DND-41 (cell line): ENCODE measurements around the gene NPAS2.

ENCODE experiments used
- ATAC-seq: fragments of 200-7000 bp; cut with Tn5 transposase; 3 replicates; pipeline ENCODE4 v1.9.1; 2021; ENCODE audit warnings: low read depth; ENCODE audit not compliant: insufficient read depth
- DNase-seq: peaks from one replicate; pipeline ENCODE4 v3.0.0-alpha.2; 2020
- H2AFZ ChIP-seq: 2 replicates; pipeline ENCODE4 v1.6.0; 2012; ENCODE audit warnings: low read depth, low read length
- H3K27ac ChIP-seq: 2 replicates; pipeline ENCODE4 v1.5.1; 2012; ENCODE audit warnings: low read length, inconsistent platforms
- H3K27me3 ChIP-seq: fragments of 200-600 bp; sonication (generic); 2 replicates; pipeline ENCODE4 v1.6.0; 2012; ENCODE audit warnings: low read length, mild to moderate bottlenecking, inconsistent platforms; ENCODE audit not compliant: insufficient read depth, poor library complexity
- H3K36me3 ChIP-seq: 2 replicates; pipeline ENCODE4 v1.5.1; 2012; ENCODE audit warnings: low read length, inconsistent platforms; ENCODE audit not compliant: insufficient read depth
- H3K4me1 ChIP-seq: 2 replicates; pipeline ENCODE4 v1.5.1; 2012; ENCODE audit warnings: mild to moderate bottlenecking, low read length; ENCODE audit not compliant: insufficient read depth
- H3K4me2 ChIP-seq: 2 replicates; pipeline ENCODE4 v1.6.0; 2012; ENCODE audit warnings: mild to moderate bottlenecking, moderate library complexity, low read length, inconsistent platforms; ENCODE audit not compliant: insufficient read depth
- H3K4me3 ChIP-seq, 2 experiments: fragments of 200-600 bp in 1 of 2; shearing (Covaris generic) in 1 of 2; 2 replicates each; pipeline ENCODE4 v1.5.1; 2012 to 2016; ENCODE audit warnings: inconsistent platforms in 2 of 2, low read length in 2 of 2, mild to moderate bottlenecking in 2 of 2, low read depth in 1 of 2, moderate library complexity in 1 of 2
- H3K79me2 ChIP-seq: 2 replicates; pipeline ENCODE4 v1.6.0; 2012; ENCODE audit warnings: low read length, inconsistent platforms; ENCODE audit not compliant: insufficient read depth
- H3K9ac ChIP-seq: 2 replicates; pipeline ENCODE4 v1.6.0; 2012; ENCODE audit warnings: low read depth, mild to moderate bottlenecking, inconsistent platforms, low read length, moderate library complexity
- H3K9me3 ChIP-seq: 2 replicates; pipeline ENCODE4 v1.5.1; 2012; ENCODE audit warnings: low read length, moderate library complexity, mild to moderate bottlenecking, inconsistent platforms; ENCODE audit not compliant: insufficient read depth, severe bottlenecking
- H4K20me1 ChIP-seq: 2 replicates; pipeline ENCODE4 v1.6.0; 2012; ENCODE audit warnings: low read length; ENCODE audit not compliant: insufficient read depth
- EZH2 ChIP-seq: IDR thresholded peaks from 3 replicates; pipeline ENCODE4 v1.6.1; 2012; ENCODE audit warnings: borderline replicate concordance, low read depth, mild to moderate bottlenecking, moderate library complexity, low read length, inconsistent platforms; ENCODE audit not compliant: severe bottlenecking
- TF ChIP-seq, protein P1 (sequence below): IDR thresholded peaks from 2 replicates; pipeline ENCODE4 v1.5.1; 2012; ENCODE audit warnings: borderline replicate concordance, low read length, moderate library complexity, mild to moderate bottlenecking; ENCODE audit not compliant: poor library complexity, severe bottlenecking; ENCODE audit errors: extremely low read depth

Gene NPAS2

DNA sequence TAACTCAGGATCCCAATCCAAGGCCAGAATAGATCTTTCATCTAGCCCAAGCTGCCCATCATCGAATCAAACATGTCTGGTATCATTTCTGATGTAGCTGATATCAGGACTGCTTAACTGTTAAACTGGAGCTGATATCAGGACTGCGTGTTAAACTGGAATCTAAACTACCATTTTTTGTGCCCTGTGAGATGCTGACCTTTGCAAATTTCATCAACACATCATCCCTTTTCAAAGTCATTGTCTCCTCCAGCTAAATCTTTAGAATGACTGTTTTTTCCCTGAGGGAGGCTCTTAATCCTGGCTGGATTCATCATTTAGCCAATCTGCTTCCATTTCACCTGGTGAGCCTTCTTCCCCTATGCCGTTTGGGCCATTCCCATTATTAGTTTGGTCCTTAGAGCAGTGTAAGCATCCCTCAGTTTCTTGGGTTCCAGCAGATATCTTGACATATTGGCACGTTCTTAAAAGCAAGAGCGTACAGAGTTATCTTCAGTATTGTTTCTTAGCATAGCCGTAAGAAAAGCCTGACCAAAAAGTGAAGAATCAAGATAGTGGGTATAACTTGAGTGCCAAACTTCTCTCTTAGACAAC, 194.4 kb downstream of the NPAS2 start:
- ATAC-seq (no peak), DNase-seq (no peak)
- no peak overlapping the region for H3K27ac ChIP-seq
- H3K4me3 ChIP-seq: no peak overlapping the region
- no peaks in the 10 kb centered on the region for H4K20me1 ChIP-seq
- H3K4me1 ChIP-seq: no peaks in the 10 kb centered on the region
- no peaks in the 10 kb centered on the region for H3K79me2 ChIP-seq
- peaks cover 34% of the 10 kb centered on the region for H3K36me3 ChIP-seq
- no peaks in the 10 kb centered on the region for H3K9me3 ChIP-seq
- no peak overlapping the region for H3K4me2 ChIP-seq
- H2AFZ ChIP-seq: no peak overlapping the region
- H3K9ac ChIP-seq: no peak overlapping the region
- TF ChIP-seq, protein P1, sequence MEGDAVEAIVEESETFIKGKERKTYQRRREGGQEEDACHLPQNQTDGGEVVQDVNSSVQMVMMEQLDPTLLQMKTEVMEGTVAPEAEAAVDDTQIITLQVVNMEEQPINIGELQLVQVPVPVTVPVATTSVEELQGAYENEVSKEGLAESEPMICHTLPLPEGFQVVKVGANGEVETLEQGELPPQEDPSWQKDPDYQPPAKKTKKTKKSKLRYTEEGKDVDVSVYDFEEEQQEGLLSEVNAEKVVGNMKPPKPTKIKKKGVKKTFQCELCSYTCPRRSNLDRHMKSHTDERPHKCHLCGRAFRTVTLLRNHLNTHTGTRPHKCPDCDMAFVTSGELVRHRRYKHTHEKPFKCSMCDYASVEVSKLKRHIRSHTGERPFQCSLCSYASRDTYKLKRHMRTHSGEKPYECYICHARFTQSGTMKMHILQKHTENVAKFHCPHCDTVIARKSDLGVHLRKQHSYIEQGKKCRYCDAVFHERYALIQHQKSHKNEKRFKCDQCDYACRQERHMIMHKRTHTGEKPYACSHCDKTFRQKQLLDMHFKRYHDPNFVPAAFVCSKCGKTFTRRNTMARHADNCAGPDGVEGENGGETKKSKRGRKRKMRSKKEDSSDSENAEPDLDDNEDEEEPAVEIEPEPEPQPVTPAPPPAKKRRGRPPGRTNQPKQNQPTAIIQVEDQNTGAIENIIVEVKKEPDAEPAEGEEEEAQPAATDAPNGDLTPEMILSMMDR: no peak
- no peak for TF ChIP-seq EZH2
- no peaks in the 10 kb centered on the region for H3K27me3 ChIP-seq

DNA sequence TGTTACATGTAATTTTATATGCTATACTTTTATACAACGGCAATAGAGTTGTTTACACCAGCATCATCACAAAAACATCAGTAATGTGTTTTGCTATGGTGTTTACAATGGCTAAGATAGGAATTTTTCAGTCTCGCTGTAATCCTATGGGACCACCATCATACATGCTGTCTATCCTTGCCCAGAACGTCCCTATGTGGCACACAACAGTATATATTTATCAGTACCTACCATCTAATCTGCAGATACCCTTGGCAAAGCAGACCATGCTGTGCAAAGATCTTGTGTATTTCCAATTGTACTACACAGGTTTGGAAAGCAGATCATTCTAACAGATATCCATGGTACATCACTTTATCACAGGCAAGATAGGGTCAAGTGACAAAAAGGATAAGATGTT, 197.4 kb downstream of the NPAS2 start:
- H3K9ac ChIP-seq: no peak overlapping the region
- DNase-seq (no peak), ATAC-seq (no peak)
- H3K4me1 ChIP-seq: no peaks in the 10 kb centered on the region
- no peaks in the 10 kb centered on the region for H3K9me3 ChIP-seq
- H3K4me2 ChIP-seq: no peak overlapping the region
- H4K20me1 ChIP-seq: no peaks in the 10 kb centered on the region
- H3K79me2 ChIP-seq: no peaks in the 10 kb centered on the region
- H3K27ac ChIP-seq: no peak overlapping the region
- no peak overlapping the region for H2AFZ ChIP-seq
- TF ChIP-seq EZH2: no peak
- TF ChIP-seq, protein P1: no peak
- no peaks in the 10 kb centered on the region for H3K27me3 ChIP-seq
- H3K4me3 ChIP-seq: no peak overlapping the region
- peaks cover 42% of the 10 kb centered on the region for H3K36me3 ChIP-seq

DNA sequence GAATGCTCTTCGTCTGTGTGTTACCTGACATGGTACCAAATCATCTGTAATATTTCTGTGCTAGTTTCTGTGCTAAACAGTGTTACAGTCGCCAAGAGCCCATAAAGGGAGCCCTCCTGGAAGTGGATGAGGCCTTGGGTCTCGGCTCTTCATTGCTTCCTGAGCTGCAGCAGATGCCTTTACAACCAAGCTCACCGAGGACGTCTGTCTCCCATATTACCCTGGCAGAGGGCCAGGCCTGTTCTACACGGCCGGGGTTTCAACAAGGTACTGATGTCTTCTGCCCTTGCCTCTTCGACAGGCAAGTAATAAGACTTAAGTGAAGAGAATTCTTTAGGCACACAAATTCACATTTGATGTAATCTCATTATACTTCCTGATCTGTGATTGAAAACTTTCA, 199.0 kb downstream of the NPAS2 start:
- ATAC-seq: no peak
- Histone ChIP-seq H3K4me1 (no peaks in the 10 kb centered on the region), H3K4me2 (no peak overlapping the region), H3K36me3 (peaks cover 42% of the 10 kb centered on the region), H3K9me3 (no peaks in the 10 kb centered on the region), H3K79me2 (no peaks in the 10 kb centered on the region), H3K9ac (no peak overlapping the region), H4K20me1 (no peaks in the 10 kb centered on the region), H2AFZ (no peak overlapping the region), H3K27ac (no peak overlapping the region), H3K27me3 (no peaks in the 10 kb centered on the region), H3K4me3 (no peak overlapping the region)
- no peak for DNase-seq
- no peak for TF ChIP-seq EZH2
- TF ChIP-seq, protein P1: no peak
